PC-9 (cell line): ENCODE measurements around the gene EPGN.

Source experiments
- EZH2 ChIP-seq: fragments of 200-600 bp; sonication (generic); IDR thresholded peaks from 2 replicates; pipeline ENCODE4 v1.8.0; 2017; ENCODE audit warnings: antibody characterized with exemption, low read depth
- TF ChIP-seq, protein P1 (sequence below): fragments of 200-600 bp; sonication (generic); conservative IDR thresholded peaks from 2 replicates; pipeline ENCODE4 v1.6.1; 2017; ENCODE audit warnings: mixed run types, antibody characterized with exemption, mild to moderate bottlenecking, moderate library complexity

- TF ChIP-seq, protein P1, sequence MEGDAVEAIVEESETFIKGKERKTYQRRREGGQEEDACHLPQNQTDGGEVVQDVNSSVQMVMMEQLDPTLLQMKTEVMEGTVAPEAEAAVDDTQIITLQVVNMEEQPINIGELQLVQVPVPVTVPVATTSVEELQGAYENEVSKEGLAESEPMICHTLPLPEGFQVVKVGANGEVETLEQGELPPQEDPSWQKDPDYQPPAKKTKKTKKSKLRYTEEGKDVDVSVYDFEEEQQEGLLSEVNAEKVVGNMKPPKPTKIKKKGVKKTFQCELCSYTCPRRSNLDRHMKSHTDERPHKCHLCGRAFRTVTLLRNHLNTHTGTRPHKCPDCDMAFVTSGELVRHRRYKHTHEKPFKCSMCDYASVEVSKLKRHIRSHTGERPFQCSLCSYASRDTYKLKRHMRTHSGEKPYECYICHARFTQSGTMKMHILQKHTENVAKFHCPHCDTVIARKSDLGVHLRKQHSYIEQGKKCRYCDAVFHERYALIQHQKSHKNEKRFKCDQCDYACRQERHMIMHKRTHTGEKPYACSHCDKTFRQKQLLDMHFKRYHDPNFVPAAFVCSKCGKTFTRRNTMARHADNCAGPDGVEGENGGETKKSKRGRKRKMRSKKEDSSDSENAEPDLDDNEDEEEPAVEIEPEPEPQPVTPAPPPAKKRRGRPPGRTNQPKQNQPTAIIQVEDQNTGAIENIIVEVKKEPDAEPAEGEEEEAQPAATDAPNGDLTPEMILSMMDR = no peak
- no peak for TF ChIP-seq EZH2
Observed at GRCh38 chr4:74329307-74329706, 21.0 kb downstream of the EPGN start.
